Measurements from ENCODE around the gene NWD2.

NWD2 gene

GRCh38 chr4:37243722-37244582 lies 591 bp upstream of the NWD2 start:
- no peak for TF ChIP-seq FOXP2 (optimal IDR thresholded peaks at IDR 0.05; ENCODE audit: borderline replicate concordance, extremely low read depth, extremely low read length, insufficient read depth)
- no peak for TF ChIP-seq POLR2AphosphoS5 (IDR thresholded peaks at IDR 0.05; ENCODE audit: low read depth, low read length)
- TF ChIP-seq TAF1 (IDR thresholded peaks at IDR 0.05; ENCODE audit: borderline replicate concordance, insufficient read depth, low read length): no peak
- TF ChIP-seq SIN3A (IDR thresholded peaks at IDR 0.05; ENCODE audit: borderline replicate concordance, insufficient read depth, low read length): no peak
- TF ChIP-seq REST (IDR thresholded peaks at IDR 0.05; ENCODE audit: insufficient read depth in 1 of 2, low read depth in 2 of 2, low read length in 2 of 2): no peak

GRCh38 chr4:37245391-37245954 lies 930 bp downstream of the NWD2 start:
- no peak for TF ChIP-seq REST (IDR thresholded peaks at IDR 0.05; ENCODE audit: insufficient read depth in 1 of 2, low read depth in 2 of 2, low read length in 2 of 2)

- no peak for TF ChIP-seq TAF1 (IDR thresholded peaks at IDR 0.05; ENCODE audit: borderline replicate concordance, insufficient read depth, low read length)
- no peak for TF ChIP-seq SIN3A (IDR thresholded peaks at IDR 0.05; ENCODE audit: borderline replicate concordance, insufficient read depth, low read length)
- TF ChIP-seq FOXP2 (optimal IDR thresholded peaks at IDR 0.05; ENCODE audit: borderline replicate concordance, extremely low read depth, extremely low read length, insufficient read depth): no peak
- no peak for TF ChIP-seq POLR2AphosphoS5 (IDR thresholded peaks at IDR 0.05; ENCODE audit: low read depth, low read length)
- no peak for TF ChIP-seq REST (IDR thresholded peaks at IDR 0.05; ENCODE audit: insufficient read depth in 1 of 2, low read depth in 2 of 2, low read length in 2 of 2)
These were observed 2.3 kb downstream of the NWD2 start for GRCh38 chr4:37246891-37247290.

- TF ChIP-seq REST (IDR thresholded peaks at IDR 0.05; ENCODE audit: insufficient read depth in 1 of 2, low read depth in 2 of 2, low read length in 2 of 2) (no peak), POLR2AphosphoS5 (IDR thresholded peaks at IDR 0.05; ENCODE audit: low read depth, low read length) (no peak), SIN3A (IDR thresholded peaks at IDR 0.05; ENCODE audit: borderline replicate concordance, insufficient read depth, low read length) (no peak), TAF1 (IDR thresholded peaks at IDR 0.05; ENCODE audit: borderline replicate concordance, insufficient read depth, low read length) (no peak), FOXP2 (optimal IDR thresholded peaks at IDR 0.05; ENCODE audit: borderline replicate concordance, extremely low read depth, extremely low read length, insufficient read depth) (no peak)
These were observed 13.7 kb downstream of the NWD2 start for GRCh38 chr4:37258221-37258620.

All from PFSK-1 (cell line).